Choroid plexus epithelial cell (primary cell): Measurements from ENCODE around the gene GHRH.

Experiments used
- DNase-seq: peaks from one replicate; pipeline ENCODE4 v3.0.0-alpha.2; 2010; ENCODE audit warnings: low read depth
- H3K4me3 ChIP-seq: 2 replicates; pipeline ENCODE4 v1.5.1; 2011; ENCODE audit warnings: low read depth, mild to moderate bottlenecking, control low read depth, low read length, moderate library complexity
- TF ChIP-seq, protein P1 (sequence below): conservative IDR thresholded peaks from 2 replicates; pipeline ENCODE4 v1.5.1; 2011; ENCODE audit warnings: low read depth, mild to moderate bottlenecking, control low read depth, inconsistent platforms, low read length, moderate library complexity

GHRH gene

DNA sequence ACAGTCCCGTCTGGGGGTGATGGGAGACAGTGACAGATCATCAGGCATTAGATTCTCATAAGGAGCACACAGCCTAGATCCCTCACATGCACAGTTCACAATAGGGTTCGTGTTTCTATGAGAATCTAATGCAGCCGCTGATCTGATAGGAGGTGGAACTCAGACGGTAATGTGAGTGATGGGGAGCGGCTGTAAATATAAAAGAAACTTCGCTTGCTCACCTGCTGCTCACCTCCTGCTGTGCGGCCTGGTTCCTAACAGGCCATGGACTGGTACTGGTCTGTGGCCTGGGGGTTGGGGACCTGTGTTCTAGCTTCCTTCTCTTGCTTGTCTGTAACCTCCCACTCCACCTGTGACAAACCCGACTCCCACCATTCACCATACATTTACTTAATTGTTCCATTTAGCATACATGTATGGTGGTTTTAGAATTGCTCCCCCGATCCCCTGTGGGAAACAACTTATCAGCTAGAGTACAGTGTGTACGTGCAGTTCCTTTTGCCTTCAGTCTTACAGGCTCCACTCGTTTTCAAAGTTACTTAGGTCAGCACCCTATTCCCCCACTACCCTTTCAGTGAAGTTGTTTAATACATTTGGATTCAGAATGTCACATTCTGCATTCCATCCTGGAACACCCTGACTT is 31.8 kb upstream of the GHRH start:
- TF ChIP-seq, protein P1, sequence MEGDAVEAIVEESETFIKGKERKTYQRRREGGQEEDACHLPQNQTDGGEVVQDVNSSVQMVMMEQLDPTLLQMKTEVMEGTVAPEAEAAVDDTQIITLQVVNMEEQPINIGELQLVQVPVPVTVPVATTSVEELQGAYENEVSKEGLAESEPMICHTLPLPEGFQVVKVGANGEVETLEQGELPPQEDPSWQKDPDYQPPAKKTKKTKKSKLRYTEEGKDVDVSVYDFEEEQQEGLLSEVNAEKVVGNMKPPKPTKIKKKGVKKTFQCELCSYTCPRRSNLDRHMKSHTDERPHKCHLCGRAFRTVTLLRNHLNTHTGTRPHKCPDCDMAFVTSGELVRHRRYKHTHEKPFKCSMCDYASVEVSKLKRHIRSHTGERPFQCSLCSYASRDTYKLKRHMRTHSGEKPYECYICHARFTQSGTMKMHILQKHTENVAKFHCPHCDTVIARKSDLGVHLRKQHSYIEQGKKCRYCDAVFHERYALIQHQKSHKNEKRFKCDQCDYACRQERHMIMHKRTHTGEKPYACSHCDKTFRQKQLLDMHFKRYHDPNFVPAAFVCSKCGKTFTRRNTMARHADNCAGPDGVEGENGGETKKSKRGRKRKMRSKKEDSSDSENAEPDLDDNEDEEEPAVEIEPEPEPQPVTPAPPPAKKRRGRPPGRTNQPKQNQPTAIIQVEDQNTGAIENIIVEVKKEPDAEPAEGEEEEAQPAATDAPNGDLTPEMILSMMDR, result no peak
- DNase-seq, result no peak
- no peak overlapping the region for H3K4me3 ChIP-seq

DNA sequence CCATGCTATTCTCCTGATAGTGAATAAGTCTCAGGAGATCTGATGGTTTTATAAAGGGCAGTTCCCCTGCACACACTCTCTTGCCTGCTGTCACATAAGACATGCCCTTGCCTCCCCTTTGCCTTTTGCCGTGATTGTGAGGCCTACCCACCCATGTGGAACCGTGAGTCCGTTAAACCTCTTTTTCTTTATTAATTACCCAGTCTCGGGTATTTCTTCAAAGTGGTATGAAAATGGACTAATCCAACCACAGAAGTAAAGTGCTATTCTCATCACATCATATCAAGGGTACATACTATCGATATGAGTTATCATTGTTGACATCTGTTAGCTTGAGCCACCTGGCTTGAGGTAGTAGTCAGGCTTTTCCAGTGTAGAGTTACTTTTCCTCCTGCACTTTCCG is 30.1 kb upstream of the GHRH start:
- TF ChIP-seq, protein P1, result no peak
- H3K4me3 ChIP-seq, result no peak overlapping the region
- DNase-seq, result no peak

DNA sequence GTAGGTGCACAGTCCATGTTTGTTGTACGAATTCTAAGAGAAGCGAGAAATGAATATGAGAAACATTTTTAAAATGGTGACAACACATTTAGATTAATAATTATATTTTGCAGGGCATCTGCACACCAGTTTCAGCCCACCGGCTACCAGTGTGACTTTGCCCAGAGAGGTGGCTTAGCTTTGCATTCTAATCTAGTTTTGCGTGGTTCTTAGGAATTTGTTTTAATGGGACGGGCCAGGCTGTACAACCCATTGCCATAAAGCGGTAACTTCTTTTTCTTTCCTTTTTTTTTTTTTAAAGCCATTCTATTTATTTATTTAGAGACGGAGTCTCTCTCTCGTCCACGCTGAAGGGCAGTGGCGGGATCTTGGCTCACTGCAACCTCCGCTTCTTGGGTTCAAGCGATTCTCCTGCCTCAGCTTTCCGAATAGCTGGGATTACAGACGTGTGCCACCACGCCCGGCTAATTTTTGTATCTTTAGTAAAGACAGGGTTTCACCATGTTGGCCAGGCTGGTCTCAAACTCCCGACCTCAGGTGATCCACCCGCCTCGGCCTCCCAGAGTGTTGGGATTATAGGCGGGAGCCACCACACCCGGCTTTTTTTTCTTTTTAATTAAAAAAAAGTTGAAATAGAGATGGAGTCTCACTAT is 28.7 kb upstream of the GHRH start:
- DNase-seq, result no peak
- TF ChIP-seq, protein P1, result no peak
- peak overlapping the region; percentile 93 for H3K4me3 ChIP-seq

DNA sequence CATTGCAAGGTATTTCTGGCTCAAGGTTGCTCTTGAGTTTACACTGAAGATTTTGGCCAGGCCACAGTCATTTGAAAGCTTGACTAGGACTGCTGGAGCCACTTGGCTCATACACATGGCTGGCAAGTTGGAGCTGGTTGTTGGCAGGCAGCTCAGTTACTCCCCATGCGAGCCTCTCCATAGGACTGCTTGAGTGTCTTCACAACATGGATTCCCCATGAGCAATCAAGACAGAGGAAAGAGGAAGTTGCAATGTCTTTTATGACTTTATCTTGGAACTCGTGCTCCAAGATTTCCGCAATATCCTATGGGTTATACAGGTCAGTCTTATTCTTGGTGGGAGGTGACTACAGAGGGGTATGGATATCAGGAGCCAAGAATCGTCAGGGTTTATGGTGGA is 26.5 kb upstream of the GHRH start:
- H3K4me3 ChIP-seq, result no peak overlapping the region
- TF ChIP-seq, protein P1, result no peak
- no peak for DNase-seq

DNA sequence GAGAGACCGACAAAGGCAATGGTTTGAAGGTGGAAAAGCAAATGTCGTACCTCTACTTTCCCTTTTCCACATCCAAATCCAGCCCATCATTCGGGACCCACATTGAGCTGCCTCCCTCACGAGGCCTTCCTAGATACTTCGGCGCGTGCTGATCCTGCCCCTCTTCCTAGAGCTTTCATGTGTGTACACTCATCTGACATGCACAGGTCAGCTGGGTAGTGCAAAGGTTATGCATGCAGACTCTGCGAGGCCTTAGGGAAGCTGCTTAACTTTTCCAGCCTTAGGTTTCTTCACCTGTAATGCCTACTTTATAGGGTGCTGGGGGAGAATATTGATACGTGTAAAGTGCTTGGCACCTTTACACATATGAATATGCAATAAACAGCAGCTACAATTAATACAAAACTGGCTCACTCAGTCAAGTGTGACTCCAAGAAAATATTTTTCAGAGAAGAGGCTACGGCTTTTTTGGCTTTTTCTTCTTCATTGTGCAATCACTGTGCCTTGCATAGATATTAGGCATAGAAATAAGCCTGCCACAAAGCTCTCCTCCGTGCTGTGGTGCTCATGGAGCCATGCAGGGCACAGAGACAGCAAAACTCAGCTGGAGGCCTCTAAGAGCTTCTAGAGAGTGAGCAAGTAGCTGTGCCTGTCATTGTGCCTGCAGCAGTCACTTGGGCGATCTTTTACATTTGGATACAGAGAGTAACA is 24.2 kb upstream of the GHRH start:
- DNase-seq, result no peak
- H3K4me3 ChIP-seq, result no peak overlapping the region
- TF ChIP-seq, protein P1, result no peak

DNA sequence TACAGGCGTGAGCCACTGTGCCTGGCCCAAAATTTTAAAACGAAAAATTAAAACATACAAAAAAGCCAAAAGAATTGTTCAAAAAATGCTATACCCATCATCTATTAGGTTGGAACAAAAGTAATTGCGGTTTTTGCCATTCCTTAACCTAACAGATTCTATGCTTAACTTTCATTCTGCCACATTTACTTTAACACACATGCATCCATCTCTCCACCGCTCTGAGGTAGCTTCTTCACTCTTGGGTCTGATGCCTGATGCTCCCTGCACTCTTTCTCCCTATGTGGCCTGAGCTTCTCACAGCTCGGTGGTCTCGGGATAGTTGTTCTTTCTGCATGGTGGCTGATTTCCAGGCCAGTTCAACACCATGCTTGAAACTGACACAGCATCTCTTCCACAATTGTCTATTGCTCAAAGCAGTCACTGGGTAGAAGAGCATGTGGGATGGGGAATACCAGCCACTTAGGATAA is 23.1 kb upstream of the GHRH start:
- TF ChIP-seq, protein P1, result no peak
- no peak overlapping the region for H3K4me3 ChIP-seq
- DNase-seq, result no peak
